K562 (cell line): ENCODE data around the gene FGF14. TPM values are rescaled to one million over a fixed set of nuclear protein-coding genes. Genes with fewer than 3 reads are reported as not detected.

Experiments
- ATAC-seq: fragments of 200-7000 bp; cut with Tn5 transposase; 3 replicates; pipeline ENCODE4 v1.9.1; 2020; ENCODE audit warnings: moderate library complexity
- BruUV-seq: library from RNA; stranded (reverse); fragments of 400-500 nt; replicated peaks from 2 replicates; lab custom pipeline; 2021; lab: Mats Ljungman, UMichigan
- CTCF ChIA-PET: fragments of 300-600 bp; formaldehyde crosslinking; extraction: SDS; loops from one replicate; lab custom pipeline; 2021; ENCODE audit warnings: low intra/inter-chr PET ratio; lab: Yijun Ruan, JAX
- POLR2A ChIA-PET: fragments of 300-600, 350-650 bp; sonication (Branson Sonifier 250); formaldehyde crosslinking; extraction: SDS; loops from one replicate; lab custom pipeline; 2021; ENCODE audit warnings: antibody characterized with exemption, inconsistent platforms; lab: Yijun Ruan, JAX
- DNase-seq, 4 experiments: peaks; one replicate each; pipeline versions ENCODE4 v3.0.0 to v3.0.0-alpha.2; 2011 to 2018; ENCODE audit warnings: low spot score in 3 of 4, mixed read lengths in 3 of 4; ENCODE audit errors: extremely low read depth in 1 of 4
- FAIRE-seq: peaks from 2 replicates; lab custom pipeline; 2011; peaks lifted over from hg19 to GRCh38; lab: Jason Lieb, UNC
- H2AFZ ChIP-seq: 2 replicates; pipeline ENCODE4 v1.6.0; 2011; ENCODE audit warnings: low read depth, low read length, control low read depth, inconsistent platforms
- H3K27ac ChIP-seq: fragments of 200-600 bp; 3 replicates; pipeline ENCODE4 v1.8.0; 2011; ENCODE audit warnings: low read depth, mild to moderate bottlenecking, control low read depth, inconsistent platforms, low read length, moderate library complexity, mixed read lengths; ENCODE audit errors: extremely low read depth
- H3K27me3 ChIP-seq, 2 experiments: fragments of 300-600 bp in 1 of 2; 2 replicates in 1 of 2; 3 replicates in 1 of 2; pipeline versions ENCODE4 v1.6.0 to v1.8.0; 2011; ENCODE audit warnings: inconsistent platforms in 2 of 2, low read length in 2 of 2, mild to moderate bottlenecking in 1 of 2, mixed read lengths in 1 of 2, moderate library complexity in 1 of 2; ENCODE audit not compliant: control insufficient read depth in 2 of 2, insufficient read depth in 2 of 2
- H3K36me3 ChIP-seq: fragments of 300-600 bp; 3 replicates; pipeline ENCODE4 v1.8.0; 2011; ENCODE audit warnings: mild to moderate bottlenecking, low read length, inconsistent platforms; ENCODE audit not compliant: control insufficient read depth, insufficient read depth
- H3K4me1 ChIP-seq, 2 experiments: fragments of 200-600 bp in 1 of 2; replicated peaks in 1 of 2; 2 replicates in 1 of 2; 3 replicates in 1 of 2; pipeline versions ENCODE4 v1.5.1 to v1.8.0; 2011; ENCODE audit warnings: inconsistent platforms in 2 of 2, low read length in 2 of 2, mild to moderate bottlenecking in 1 of 2, mixed read lengths in 1 of 2, moderate library complexity in 1 of 2; ENCODE audit not compliant: control insufficient read depth in 2 of 2, insufficient read depth in 2 of 2
- H3K4me2 ChIP-seq: 2 replicates; pipeline ENCODE4 v1.6.1; 2011; ENCODE audit warnings: low read length, control low read depth, inconsistent platforms, mixed read lengths; ENCODE audit not compliant: insufficient read depth
- H3K4me3 ChIP-seq: fragments of 200-600 bp; sonication (generic), shearing (Covaris generic); 2 replicates; pipeline ENCODE4 v1.5.1; 2016; ENCODE audit warnings: control low read depth, inconsistent platforms
- H3K79me2 ChIP-seq: fragments of 200-600 bp; 3 replicates; pipeline ENCODE4 v1.8.0; 2011; ENCODE audit warnings: low read length, inconsistent platforms; ENCODE audit not compliant: control insufficient read depth, insufficient read depth
- H3K9ac ChIP-seq, 2 experiments: 2 replicates each; pipeline versions ENCODE4 v1.6.0 to v1.6.1; 2011; ENCODE audit warnings: low read depth in 2 of 2, low read length in 2 of 2, control low read depth in 1 of 2, inconsistent platforms in 1 of 2, mild to moderate bottlenecking in 1 of 2, mixed read lengths in 1 of 2; ENCODE audit not compliant: insufficient read depth in 1 of 2
- H3K9me1 ChIP-seq: one replicate; pipeline ENCODE4 v1.6.0; 2011; ENCODE audit warnings: inconsistent platforms, mild to moderate bottlenecking, low read length, moderate library complexity; ENCODE audit not compliant: control insufficient read depth, insufficient read depth
- H3K9me3 ChIP-seq: replicated peaks from 2 replicates; pipeline ENCODE4 v1.5.1; 2011; ENCODE audit warnings: low read depth, low read length, inconsistent platforms; ENCODE audit not compliant: control insufficient read depth, insufficient read depth
- H4K20me1 ChIP-seq: replicated peaks from 2 replicates; pipeline ENCODE4 v1.6.1; 2011; ENCODE audit warnings: low read length, inconsistent platforms, mixed read lengths; ENCODE audit not compliant: control insufficient read depth, insufficient read depth
- CLOCK ChIP-seq: fragments of 250-450 bp; sonication (Bioruptor Pico); IDR thresholded peaks from 2 replicates; pipeline ENCODE4 v1.4.0; 2020; ENCODE audit warnings: mild to moderate bottlenecking, moderate library complexity, borderline replicate concordance
- GTF3C2 ChIP-seq: IDR thresholded peaks from 3 replicates; pipeline ENCODE4 v1.6.1; 2011; ENCODE audit warnings: borderline replicate concordance, mild to moderate bottlenecking, moderate library complexity; ENCODE audit not compliant: insufficient read length; ENCODE audit errors: extremely low read depth
- HNRNPK ChIP-seq: fragments of 200-400 bp; formaldehyde crosslinking; IDR thresholded peaks from one replicate; pipeline ENCODE4 v1.6.1; 2018; ENCODE audit warnings: mild to moderate bottlenecking, low read depth, low read length; ENCODE audit not compliant: poor library complexity, severe bottlenecking
- MCM7 ChIP-seq, 2 experiments: fragments of 450-650 bp; IDR thresholded peaks; 2 replicates each; pipeline ENCODE4 v1.6.1; 2016 to 2018
- NFYB ChIP-seq: IDR thresholded peaks from 2 replicates; pipeline ENCODE4 v1.6.1; 2011; ENCODE audit warnings: mild to moderate bottlenecking, moderate library complexity; ENCODE audit not compliant: insufficient read length; ENCODE audit errors: extremely low read depth
- RHOXF2B ChIP-seq: fragments of 250-450 bp; sonication (Bioruptor Pico); conservative IDR thresholded peaks from 2 replicates; pipeline ENCODE4 v1.5.1; 2021
- ZNF23 ChIP-seq: fragments of 250-450 bp; sonication (Bioruptor Pico); IDR thresholded peaks from 2 replicates; pipeline ENCODE4 v1.4.0; 2020; ENCODE audit warnings: mild to moderate bottlenecking
- WGBS: fragments of 100-300 bp; shearing (Covaris generic); methylation state at CpG from one replicate; pipeline ENCODE4 v1.1.6; 2016; ENCODE audit warnings: low coverage, mixed read lengths; ENCODE audit not compliant: insufficient coverage; ENCODE audit errors: missing lambda C conversion rate; 5-methylcytosine and 5-hydroxymethylcytosine counted together
- in situ Hi-C: fragments of 300-500 bp; cut with MboI; formaldehyde crosslinking; loops from 4 replicates; pipeline ENCODE4 v1.15.0; 2018; ENCODE audit warnings: inconsistent platforms, mixed read lengths
- intact Hi-C: fragments of 100-400 bp; cut with micrococcal nuclease; formaldehyde crosslinking; loops from 2 replicates; pipeline ENCODE4 v1.14.2; 2022
- polyA plus RNA-seq, 8 experiments: library from polyadenylated mRNA; depleted of rRNA in 4 of 8; stranded (reverse) in 5 of 8; unstranded in 3 of 8; fragments of >200 nt; fragmentation: Nextera tagmentation in 2 of 8; fragmentation: Illumina TruSeq in 1 of 8; extraction: Ambion mirVana in 2 of 8; extraction: Trizol in 1 of 8; gene quantifications; 2 replicates each; pipeline versions ENCODE4 v1.2.1 to v1.2.3, GENCODE V29; 2011 to 2014; ENCODE audit warnings: inconsistent platforms in 1 of 8, missing spikeins in 1 of 8
- total RNA-seq, 7 experiments: library from RNA; depleted of rRNA in 6 of 7; stranded (reverse); fragments of >200 nt in 6 of 7; fragmentation: Illumina TruSeq in 2 of 7; extraction: Trizol in 2 of 7; gene quantifications; 2 replicates each; pipeline versions ENCODE4 v1.2.1 to v1.2.3, GENCODE V29; 2011 to 2021; ENCODE audit warnings: low replicate concordance in 1 of 7

FGF14 gene
- total and polyA plus RNA-seq, 9 of the 15 experiments (the other 6 are each of a cell fraction or from before 2014, with no cell fraction given) = not detected

- Histone ChIP-seq H3K79me2 (no peaks in the 10 kb centered on the region), H3K4me3 (no peak overlapping the region), H3K36me3 (no peaks in the 10 kb centered on the region), H3K27ac (no peak overlapping the region), H3K4me2 (no peak overlapping the region), H3K27me3 (no peaks in the 10 kb centered on the region), H2AFZ (no peak overlapping the region), H3K9ac (no peak overlapping the region), H3K4me1 (no peaks in the 10 kb centered on the region), H4K20me1 (no peaks in the 10 kb centered on the region), H3K9me3 (peaks cover 1% of the 10 kb centered on the region; the same call in 1 of the 2 replicates), H3K9me1 (no peaks in the 10 kb centered on the region)
- POLR2A ChIA-PET = no interaction called here
- in situ Hi-C loops (no loop called here), intact Hi-C loops (no loop called here)
- no TSS peak for BruUV-seq
- CTCF ChIA-PET = no interaction called here
- FAIRE-seq (no peak), DNase-seq (no peak), ATAC-seq (no peak)
- 0% methylated on average over 1 of the region's 1 CpG for WGBS
- TF ChIP-seq CLOCK (no peak), NFYB (no peak), MCM7 (IDR thresholded peaks at IDR 0.05) (no peak), RHOXF2B (CRISPR knock-in tag) (no peak), HNRNPK (no peak), ZNF23 (no peak), GTF3C2 (no peak)
Observed at GRCh38 chr13:102049853-102050252, 352.0 kb downstream of the FGF14 start.
